K562 (cell line): Measurements from ENCODE around the gene POLR2M. TPM values are rescaled to one million over a fixed set of nuclear protein-coding genes. Genes with fewer than 3 reads are reported as not detected.

Experiments
- ATAC-seq: fragments of 200-7000 bp; cut with Tn5 transposase; 3 replicates; pipeline ENCODE4 v1.9.1; 2020; ENCODE audit warnings: moderate library complexity
- BruUV-seq: library from RNA; stranded (reverse); fragments of 400-500 nt; replicated peaks from 2 replicates; lab custom pipeline; 2021; lab: Mats Ljungman, UMichigan
- CTCF ChIA-PET: fragments of 300-600 bp; formaldehyde crosslinking; extraction: SDS; loops from one replicate; lab custom pipeline; 2021; ENCODE audit warnings: low intra/inter-chr PET ratio; lab: Yijun Ruan, JAX
- POLR2A ChIA-PET: fragments of 300-600, 350-650 bp; sonication (Branson Sonifier 250); formaldehyde crosslinking; extraction: SDS; loops from one replicate; lab custom pipeline; 2021; ENCODE audit warnings: antibody characterized with exemption, inconsistent platforms; lab: Yijun Ruan, JAX
- DNase-seq, 4 experiments: peaks; one replicate each; pipeline versions ENCODE4 v3.0.0 to v3.0.0-alpha.2; 2011 to 2018; ENCODE audit warnings: low spot score in 3 of 4, mixed read lengths in 3 of 4; ENCODE audit errors: extremely low read depth in 1 of 4
- FAIRE-seq: peaks from 2 replicates; lab custom pipeline; 2011; peaks lifted over from hg19 to GRCh38; lab: Jason Lieb, UNC
- H2AFZ ChIP-seq: 2 replicates; pipeline ENCODE4 v1.6.0; 2011; ENCODE audit warnings: low read depth, low read length, control low read depth, inconsistent platforms
- H3K27ac ChIP-seq: fragments of 200-600 bp; 3 replicates; pipeline ENCODE4 v1.8.0; 2011; ENCODE audit warnings: low read depth, mild to moderate bottlenecking, control low read depth, inconsistent platforms, low read length, moderate library complexity, mixed read lengths; ENCODE audit errors: extremely low read depth
- H3K27me3 ChIP-seq, 2 experiments: fragments of 300-600 bp in 1 of 2; 2 replicates in 1 of 2; 3 replicates in 1 of 2; pipeline versions ENCODE4 v1.6.0 to v1.8.0; 2011; ENCODE audit warnings: inconsistent platforms in 2 of 2, low read length in 2 of 2, mild to moderate bottlenecking in 1 of 2, mixed read lengths in 1 of 2, moderate library complexity in 1 of 2; ENCODE audit not compliant: control insufficient read depth in 2 of 2, insufficient read depth in 2 of 2
- H3K36me3 ChIP-seq: fragments of 300-600 bp; 3 replicates; pipeline ENCODE4 v1.8.0; 2011; ENCODE audit warnings: mild to moderate bottlenecking, low read length, inconsistent platforms; ENCODE audit not compliant: control insufficient read depth, insufficient read depth
- H3K4me1 ChIP-seq, 2 experiments: fragments of 200-600 bp in 1 of 2; replicated peaks in 1 of 2; 2 replicates in 1 of 2; 3 replicates in 1 of 2; pipeline versions ENCODE4 v1.5.1 to v1.8.0; 2011; ENCODE audit warnings: inconsistent platforms in 2 of 2, low read length in 2 of 2, mild to moderate bottlenecking in 1 of 2, mixed read lengths in 1 of 2, moderate library complexity in 1 of 2; ENCODE audit not compliant: control insufficient read depth in 2 of 2, insufficient read depth in 2 of 2
- H3K4me2 ChIP-seq: 2 replicates; pipeline ENCODE4 v1.6.1; 2011; ENCODE audit warnings: low read length, control low read depth, inconsistent platforms, mixed read lengths; ENCODE audit not compliant: insufficient read depth
- H3K4me3 ChIP-seq: fragments of 200-600 bp; sonication (generic), shearing (Covaris generic); 2 replicates; pipeline ENCODE4 v1.5.1; 2016; ENCODE audit warnings: control low read depth, inconsistent platforms
- H3K79me2 ChIP-seq: fragments of 200-600 bp; 3 replicates; pipeline ENCODE4 v1.8.0; 2011; ENCODE audit warnings: low read length, inconsistent platforms; ENCODE audit not compliant: control insufficient read depth, insufficient read depth
- H3K9ac ChIP-seq, 2 experiments: 2 replicates each; pipeline versions ENCODE4 v1.6.0 to v1.6.1; 2011; ENCODE audit warnings: low read depth in 2 of 2, low read length in 2 of 2, control low read depth in 1 of 2, inconsistent platforms in 1 of 2, mild to moderate bottlenecking in 1 of 2, mixed read lengths in 1 of 2; ENCODE audit not compliant: insufficient read depth in 1 of 2
- H3K9me1 ChIP-seq: one replicate; pipeline ENCODE4 v1.6.0; 2011; ENCODE audit warnings: inconsistent platforms, mild to moderate bottlenecking, low read length, moderate library complexity; ENCODE audit not compliant: control insufficient read depth, insufficient read depth
- H3K9me3 ChIP-seq: replicated peaks from 2 replicates; pipeline ENCODE4 v1.5.1; 2011; ENCODE audit warnings: low read depth, low read length, inconsistent platforms; ENCODE audit not compliant: control insufficient read depth, insufficient read depth
- H4K20me1 ChIP-seq: replicated peaks from 2 replicates; pipeline ENCODE4 v1.6.1; 2011; ENCODE audit warnings: low read length, inconsistent platforms, mixed read lengths; ENCODE audit not compliant: control insufficient read depth, insufficient read depth
- CBFA2T3 ChIP-seq: fragments of 450-650 bp; IDR thresholded peaks from 2 replicates; pipeline ENCODE4 v1.6.1; 2017
- CBX2 ChIP-seq: fragments of 200-600 bp; sonication (generic); IDR thresholded peaks from one replicate; pipeline ENCODE4 v1.6.1; 2012; ENCODE audit warnings: mild to moderate bottlenecking, low read length, inconsistent platforms; ENCODE audit not compliant: insufficient read depth, poor library complexity, severe bottlenecking
- CBX5 ChIP-seq: IDR thresholded peaks from 2 replicates; pipeline ENCODE4 v1.6.1; 2014; ENCODE audit warnings: low read depth, borderline replicate concordance
- CSDE1 ChIP-seq, 2 experiments: fragments of 450-650 bp; IDR thresholded peaks; 2 replicates each; pipeline ENCODE4 v1.6.1; 2016; ENCODE audit warnings: mild to moderate bottlenecking in 1 of 2
- EP400 ChIP-seq: fragments of 450-650 bp; IDR thresholded peaks from 2 replicates; pipeline ENCODE4 v1.6.1; 2017; ENCODE audit warnings: antibody characterized with exemption, mild to moderate bottlenecking, moderate library complexity
- FOSL1 ChIP-seq: fragments of 200-800 bp; sonication (Bioruptor generic); conservative IDR thresholded peaks from 2 replicates; pipeline ENCODE4 v1.6.1; 2016; ENCODE audit warnings: missing genetic modification characterization, missing compliant biosample characterization
- FOXA1 ChIP-seq: fragments of 450-650 bp; IDR thresholded peaks from 2 replicates; pipeline ENCODE4 v1.6.1; 2016; ENCODE audit warnings: mild to moderate bottlenecking, borderline replicate concordance
- KLF16 ChIP-seq: IDR thresholded peaks from 2 replicates; pipeline ENCODE4 v1.6.1; 2016; ENCODE audit warnings: antibody characterized with exemption
- MLLT1 ChIP-seq, 2 experiments: fragments of 450-650 bp; IDR thresholded peaks; 2 replicates each; pipeline ENCODE4 v1.6.1; 2016
- PBX2 ChIP-seq, 2 experiments: IDR thresholded peaks in 1 of 2; conservative IDR thresholded peaks in 1 of 2; 2 replicates each; pipeline ENCODE4 v1.6.1; 2016; ENCODE audit warnings: low read depth in 2 of 2, mild to moderate bottlenecking in 1 of 2, missing compliant biosample characterization in 1 of 2, missing genetic modification characterization in 1 of 2, moderate library complexity in 1 of 2
- TAL1 ChIP-seq: fragments of 450-650 bp; IDR thresholded peaks from 2 replicates; pipeline ENCODE4 v1.6.1; 2016; ENCODE audit warnings: mild to moderate bottlenecking
- TSHZ1 ChIP-seq: fragments of 250-450 bp; sonication (Bioruptor Pico); IDR thresholded peaks from 2 replicates; pipeline ENCODE4 v1.4.0; 2020; ENCODE audit warnings: mild to moderate bottlenecking, moderate library complexity
- ZEB2 ChIP-seq: fragments of 450-650 bp; IDR thresholded peaks from 2 replicates; pipeline ENCODE4 v1.6.1; 2016
- ZNF143 ChIP-seq: sonication (generic); formaldehyde crosslinking; IDR thresholded peaks from 2 replicates; pipeline ENCODE4 v1.9.0; 2022; ENCODE audit warnings: mild to moderate bottlenecking, missing genetic modification reagents
- ZNF316 ChIP-seq: fragments of 450-650 bp; IDR thresholded peaks from 2 replicates; pipeline ENCODE4 v1.6.1; 2016
- ZNF644 ChIP-seq: fragments of 200-800 bp; sonication (Bioruptor generic); IDR thresholded peaks from 2 replicates; pipeline ENCODE4 v1.6.1; 2016; ENCODE audit warnings: low read depth, missing genetic modification characterization, missing compliant biosample characterization
- WGBS: fragments of 100-300 bp; shearing (Covaris generic); methylation state at CpG from one replicate; pipeline ENCODE4 v1.1.6; 2016; ENCODE audit warnings: low coverage, mixed read lengths; ENCODE audit not compliant: insufficient coverage; ENCODE audit errors: missing lambda C conversion rate; 5-methylcytosine and 5-hydroxymethylcytosine counted together
- in situ Hi-C: fragments of 300-500 bp; cut with MboI; formaldehyde crosslinking; loops from 4 replicates; pipeline ENCODE4 v1.15.0; 2018; ENCODE audit warnings: inconsistent platforms, mixed read lengths
- intact Hi-C: fragments of 100-400 bp; cut with micrococcal nuclease; formaldehyde crosslinking; loops from 2 replicates; pipeline ENCODE4 v1.14.2; 2022
- polyA plus RNA-seq, 8 experiments: library from polyadenylated mRNA; depleted of rRNA in 4 of 8; stranded (reverse) in 5 of 8; unstranded in 3 of 8; fragments of >200 nt; fragmentation: Nextera tagmentation in 2 of 8; fragmentation: Illumina TruSeq in 1 of 8; extraction: Ambion mirVana in 2 of 8; extraction: Trizol in 1 of 8; gene quantifications; 2 replicates each; pipeline versions ENCODE4 v1.2.1 to v1.2.3, GENCODE V29; 2011 to 2014; ENCODE audit warnings: inconsistent platforms in 1 of 8, missing spikeins in 1 of 8
- total RNA-seq, 7 experiments: library from RNA; depleted of rRNA in 6 of 7; stranded (reverse); fragments of >200 nt in 6 of 7; fragmentation: Illumina TruSeq in 2 of 7; extraction: Trizol in 2 of 7; gene quantifications; 2 replicates each; pipeline versions ENCODE4 v1.2.1 to v1.2.3, GENCODE V29; 2011 to 2021; ENCODE audit warnings: low replicate concordance in 1 of 7

POLR2M gene
- total and polyA plus RNA-seq, 9 of the 15 experiments (the other 6 are each of a cell fraction or from before 2014, with no cell fraction given): 9.2 to 1,050 (median 43.0) TPM

GRCh38 chr15:57758560-57758959 lies 52.0 kb downstream of the POLR2M start:
- no TSS peak for BruUV-seq
- H3K9me3 ChIP-seq: no peaks in the 10 kb centered on the region
- FAIRE-seq: no peak
- WGBS: 0% methylated on average over 3 of the region's 3 CpGs
- ChIA-PET POLR2A (interaction anchor here (1.0 kb wide), 1 partner anchor 13 kb away, joined by 3 read pairs; no protein-coding TSS in a partner anchor), CTCF (no interaction called here)
- no peak overlapping the region for H3K9ac ChIP-seq
- no peaks in the 10 kb centered on the region for H3K36me3 ChIP-seq
- H3K9me1 ChIP-seq: no peaks in the 10 kb centered on the region
- DNase-seq: no peak
- TF ChIP-seq KLF16: no peak
- TF ChIP-seq EP400: no peak
- TF ChIP-seq PBX2 (CRISPR knock-in tag; IDR thresholded peaks at IDR 0.05; ENCODE audit: low read depth): no peak
- TF ChIP-seq PBX2 (tag; conservative IDR thresholded peaks at IDR 0.05; ENCODE audit: low read depth): no peak
- no peak for TF ChIP-seq ZNF143
- TF ChIP-seq FOXA1: no peak
- TF ChIP-seq CBFA2T3: no peak
- no peak for TF ChIP-seq CBX5
- no peak for TF ChIP-seq CSDE1 (IDR thresholded peaks at IDR 0.05)
- TF ChIP-seq ZNF316: no peak
- no peak for TF ChIP-seq TAL1
- TF ChIP-seq FOSL1 (tag): no peak
- no peak for TF ChIP-seq MLLT1 (IDR thresholded peaks at IDR 0.05)
- TF ChIP-seq ZNF644: no peak
- TF ChIP-seq ZEB2: no peak
- TF ChIP-seq TSHZ1 (CRISPR knock-in tag): no peak
- TF ChIP-seq CBX2: no peak
- no peaks in the 10 kb centered on the region for H3K4me1 ChIP-seq
- intact Hi-C loops: no loop called here
- no peaks in the 10 kb centered on the region for H3K79me2 ChIP-seq
- H3K4me2 ChIP-seq: no peak overlapping the region
- in situ Hi-C loops: no loop called here
- no peak overlapping the region for H3K4me3 ChIP-seq
- H3K27me3 ChIP-seq: peaks cover 27 to 40% of the 10 kb centered on the region in 2 experiments; a peak in 4 of 5 replicates
- H4K20me1 ChIP-seq: no peaks in the 10 kb centered on the region
- H3K27ac ChIP-seq: no peak overlapping the region
- no peak overlapping the region for H2AFZ ChIP-seq
- ATAC-seq: no peak
